ENCODE results near the gene TRIM59. TPM values are rescaled to one million over a fixed set of nuclear protein-coding genes. Genes with fewer than 3 reads are reported as not detected.
A peak's percentile ranks its signal among the peaks of the same experiment; 100 is the strongest.

Gene TRIM59
- total RNA-seq, 2 donors from 2014 or later, result 0.99 to 2.1 TPM

DNA sequence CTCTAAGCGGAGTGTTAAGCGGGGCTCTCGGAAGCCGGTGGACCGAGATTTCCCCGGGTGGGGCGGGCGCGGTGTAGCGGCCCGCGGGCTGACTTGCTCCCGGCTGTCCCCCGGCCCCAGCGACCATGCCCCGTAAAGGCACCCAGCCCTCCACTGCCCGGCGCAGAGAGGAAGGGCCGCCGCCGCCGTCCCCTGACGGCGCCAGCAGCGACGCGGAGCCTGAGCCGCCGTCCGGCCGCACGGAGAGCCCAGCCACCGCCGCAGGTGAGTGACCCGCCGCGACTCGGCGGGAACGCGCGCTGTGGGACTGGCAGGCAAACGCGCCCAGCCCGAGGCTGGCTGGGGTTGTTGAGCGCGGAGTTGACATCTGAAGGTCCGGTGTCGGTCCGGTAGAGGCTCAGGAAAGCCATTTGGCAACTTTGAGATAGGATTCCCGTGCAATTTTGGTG, 48.9 kb downstream of the TRIM59 start:
- peak overlapping the region; percentile 53 to 83 for H3K4me3 ChIP-seq
- DNase-seq (peak; percentile 35 to 57 (median 42)), ATAC-seq (peak; percentile 36)
- intact Hi-C loops (cut with DNase I), result no loop called here
- no peaks in the 10 kb centered on the region for H3K27me3 ChIP-seq
- H3K9me3 ChIP-seq, result no peaks in the 10 kb centered on the region
- 0 to 1% methylated on average over 4 to 51 of the region's 51 CpGs for WGBS, 2 donors
- TF ChIP-seq POLR2A (IDR thresholded peaks at IDR 0.05), result no peak
- TF ChIP-seq, protein P1, sequence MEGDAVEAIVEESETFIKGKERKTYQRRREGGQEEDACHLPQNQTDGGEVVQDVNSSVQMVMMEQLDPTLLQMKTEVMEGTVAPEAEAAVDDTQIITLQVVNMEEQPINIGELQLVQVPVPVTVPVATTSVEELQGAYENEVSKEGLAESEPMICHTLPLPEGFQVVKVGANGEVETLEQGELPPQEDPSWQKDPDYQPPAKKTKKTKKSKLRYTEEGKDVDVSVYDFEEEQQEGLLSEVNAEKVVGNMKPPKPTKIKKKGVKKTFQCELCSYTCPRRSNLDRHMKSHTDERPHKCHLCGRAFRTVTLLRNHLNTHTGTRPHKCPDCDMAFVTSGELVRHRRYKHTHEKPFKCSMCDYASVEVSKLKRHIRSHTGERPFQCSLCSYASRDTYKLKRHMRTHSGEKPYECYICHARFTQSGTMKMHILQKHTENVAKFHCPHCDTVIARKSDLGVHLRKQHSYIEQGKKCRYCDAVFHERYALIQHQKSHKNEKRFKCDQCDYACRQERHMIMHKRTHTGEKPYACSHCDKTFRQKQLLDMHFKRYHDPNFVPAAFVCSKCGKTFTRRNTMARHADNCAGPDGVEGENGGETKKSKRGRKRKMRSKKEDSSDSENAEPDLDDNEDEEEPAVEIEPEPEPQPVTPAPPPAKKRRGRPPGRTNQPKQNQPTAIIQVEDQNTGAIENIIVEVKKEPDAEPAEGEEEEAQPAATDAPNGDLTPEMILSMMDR (IDR thresholded peaks at IDR 0.05), result no peak
- H3K36me3 ChIP-seq (replicated peaks in 1 of 2; ENCODE audit: insufficient read depth in 1 of 2, low read depth in 2 of 2), result no peaks in the 10 kb centered on the region
- H3K4me1 ChIP-seq, result peaks cover 14% of the 10 kb centered on the region
- peak overlapping the region in 3 of 4 donors; percentile 79 to 93 (median 85) for H3K27ac ChIP-seq

DNA sequence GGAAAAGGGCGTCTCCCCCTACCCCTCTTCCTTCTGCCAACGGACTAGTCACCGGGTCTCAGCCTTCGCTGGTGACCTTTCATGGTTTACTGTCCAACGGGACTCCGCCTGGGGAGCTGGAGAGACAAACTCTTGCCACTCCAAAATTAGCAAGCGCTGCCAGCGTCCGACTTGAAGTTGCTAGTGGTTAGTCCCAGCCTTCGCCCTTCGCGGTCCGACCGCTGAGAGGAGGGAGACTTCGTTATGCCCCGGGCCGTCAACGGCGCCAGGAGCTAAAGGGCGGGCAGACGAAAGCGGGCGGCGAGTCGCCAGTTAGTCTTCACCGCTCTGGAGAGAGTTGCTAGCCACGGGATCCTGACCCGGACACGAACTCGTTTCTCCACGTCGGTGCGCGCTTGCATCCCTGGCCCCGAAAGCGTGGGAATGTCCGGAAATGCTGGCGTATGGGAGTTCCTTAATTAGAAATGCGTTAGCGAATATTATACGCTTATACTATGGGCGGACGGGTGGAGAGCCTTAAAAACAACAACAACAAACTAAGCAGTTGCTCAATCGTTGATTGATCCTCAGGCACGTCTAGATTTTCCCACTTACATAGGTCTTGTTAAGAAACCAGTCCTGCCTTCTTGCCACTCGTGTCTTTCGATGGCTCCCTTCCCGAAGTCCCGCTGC, 49.4 kb downstream of the TRIM59 start:
- peak overlapping the region; percentile 63 to 93 (median 82) for H3K27ac ChIP-seq
- 0 to 1% methylated on average over 17 to 49 of the region's 49 CpGs for WGBS, 2 donors
- peaks cover 14% of the 10 kb centered on the region for H3K4me1 ChIP-seq
- H3K4me3 ChIP-seq, result peak overlapping the region; percentile 53 to 83
- H3K36me3 ChIP-seq (replicated peaks in 1 of 2; ENCODE audit: insufficient read depth in 1 of 2, low read depth in 2 of 2), result no peaks in the 10 kb centered on the region
- H3K27me3 ChIP-seq, result no peaks in the 10 kb centered on the region
- DNase-seq, result peak; percentile 30 to 47 (median 40)
- intact Hi-C loops (cut with DNase I), result no loop called here
- H3K9me3 ChIP-seq, result no peaks in the 10 kb centered on the region
- TF ChIP-seq, protein P1 (IDR thresholded peaks at IDR 0.05), result no peak
- no peak for TF ChIP-seq POLR2A (IDR thresholded peaks at IDR 0.05)
- peak; percentile 3 for ATAC-seq

- Histone ChIP-seq H3K27ac (peak within 1 kb of the TSS; percentile 63 to 93 (median 82)), H3K27me3 (no peaks in the 10 kb centered on the region), H3K4me1 (peaks cover 14% of the 10 kb centered on the region), H3K4me3 (peak within 1 kb of the TSS; percentile 53 to 83), H3K36me3 (replicated peaks in 1 of 2; ENCODE audit: insufficient read depth in 1 of 2, low read depth in 2 of 2) (no peaks in the 10 kb centered on the region), H3K9me3 (no peaks in the 10 kb centered on the region)
- intact Hi-C loops (cut with DNase I), result no loop called here
- TF ChIP-seq, protein P1 (IDR thresholded peaks at IDR 0.05), result peak in 2 of 7 experiments; percentile 23 to 25
- TF ChIP-seq POLR2A (IDR thresholded peaks at IDR 0.05), result peak in 2 of 3 donors; percentile 68 to 69
- DNase-seq (peak; percentile 97 to 98 (median 97)), ATAC-seq (peak; percentile 97)
- WGBS, 2 donors, result 0% methylated on average over 56 to 63 of the region's 63 CpGs
Observed at GRCh38 chr3:160399125-160400029, 50.2 kb downstream of the TRIM59 start, which contains the start of the genes IFT80 and SMC4. TSS of gene IFT80 (minus strand) at chr3:160399225. CDS start at chr3:160384600, 14,625 bp downstream. TSS of gene SMC4 (plus strand) at chr3:160399650. CDS start at chr3:160400827, 1,177 bp downstream.

- no peaks in the 10 kb centered on the region for H3K9me3 ChIP-seq
- intact Hi-C loops (cut with DNase I), result no loop called here
- no peaks in the 10 kb centered on the region for H3K36me3 ChIP-seq (replicated peaks in 1 of 2; ENCODE audit: insufficient read depth in 1 of 2, low read depth in 2 of 2)
- DNase-seq (no peak), ATAC-seq (no peak)
- H3K27me3 ChIP-seq, result no peaks in the 10 kb centered on the region
- peak overlapping the region in 3 of 4 donors; percentile 79 to 93 (median 85) for H3K27ac ChIP-seq
- peaks cover 14% of the 10 kb centered on the region for H3K4me1 ChIP-seq
- WGBS, 2 donors, result 0 to 1% methylated on average over 9 of the region's 9 CpGs
- H3K4me3 ChIP-seq, result peak overlapping the region; percentile 53 to 83
- no peak for TF ChIP-seq POLR2A (IDR thresholded peaks at IDR 0.05)
Observed at GRCh38 chr3:160398820-160399124, 50.8 kb downstream of the TRIM59 start.

- peak overlapping the region in 3 of 4 donors; percentile 39 to 71 (median 51) for H3K27ac ChIP-seq
- no peak for TF ChIP-seq POLR2A (IDR thresholded peaks at IDR 0.05)
- TF ChIP-seq, protein P1 (IDR thresholded peaks at IDR 0.05), result no peak
- peaks cover 6% of the 10 kb centered on the region for H3K4me1 ChIP-seq
- no peaks in the 10 kb centered on the region for H3K36me3 ChIP-seq (replicated peaks in 1 of 2; ENCODE audit: insufficient read depth in 1 of 2, low read depth in 2 of 2)
- H3K9me3 ChIP-seq, result no peaks in the 10 kb centered on the region
- DNase-seq (peak in 3 of 4 donors; percentile 38 to 40 (median 40)), ATAC-seq (no peak)
- no peaks in the 10 kb centered on the region for H3K27me3 ChIP-seq
- intact Hi-C loops (cut with DNase I), result no loop called here
- H3K4me3 ChIP-seq, result no peak overlapping the region
Observed at GRCh38 chr3:160395297-160395696, 54.3 kb downstream of the TRIM59 start.

All from body of pancreas (tissue), 4 donors.